ENCODE results near the gene NAGPA. TPM values are rescaled to one million over a fixed set of nuclear protein-coding genes. Genes with fewer than 3 reads are reported as not detected.

The NAGPA gene
- total RNA-seq, 2 experiments from 2014 or later, result 15.6 TPM

GRCh38 chr16:5070431-5071186 is 36.9 kb upstream of the NAGPA start:
- ChIA-PET CTCF (no interaction called here), POLR2A (interaction anchor here (1.1 to 2.3 kb wide), 3 partner anchors 8 to 113 kb away, joined by 3 to 18 read pairs (median 4); partner anchors contain the start of genes NAGPA and SEC14L5)
- H3K27ac Mint-ChIP-seq, result peak overlapping the region; percentile 92
- H3K36me3 Mint-ChIP-seq (ENCODE audit: low read depth), result peaks cover 8% of the 10 kb centered on the region
- H3K9me3 Mint-ChIP-seq (ENCODE audit: insufficient read depth), result no peaks in the 10 kb centered on the region
- no peaks in the 10 kb centered on the region for H3K27me3 Mint-ChIP-seq (ENCODE audit: low read depth)
- no peak for ATAC-seq
- H3K4me3 Mint-ChIP-seq, result no peak overlapping the region
- no peak for DNase-seq
- H3K4me1 Mint-ChIP-seq (ENCODE audit: low read depth), result peaks cover 26% of the 10 kb centered on the region

GRCh38 chr16:5069854-5070253 is 36.1 kb upstream of the NAGPA start:
- H3K27ac Mint-ChIP-seq, result no peak overlapping the region
- CTCF ChIA-PET, result no interaction called here
- POLR2A ChIA-PET, result no interaction called here

GRCh38 chr16:5069048-5069447 is 35.3 kb upstream of the NAGPA start:
- Mint-ChIP-seq H3K4me1 (ENCODE audit: low read depth) (peaks cover 24% of the 10 kb centered on the region), H3K36me3 (ENCODE audit: low read depth) (no peaks in the 10 kb centered on the region), H3K27me3 (ENCODE audit: low read depth) (no peaks in the 10 kb centered on the region), H3K9me3 (ENCODE audit: insufficient read depth) (no peaks in the 10 kb centered on the region), H3K27ac (no peak overlapping the region), H3K4me3 (no peak overlapping the region)
- POLR2A ChIA-PET, result no interaction called here
- CTCF ChIA-PET, result no interaction called here
- DNase-seq (no peak), ATAC-seq (no peak)

More at GRCh38 chr16:5069854-5070253, 36.1 kb upstream of the NAGPA start:
- H3K27me3 Mint-ChIP-seq (ENCODE audit: low read depth), result no peaks in the 10 kb centered on the region
- ATAC-seq (no peak), DNase-seq (no peak)
- H3K36me3 Mint-ChIP-seq (ENCODE audit: low read depth), result peaks cover 3% of the 10 kb centered on the region
- H3K9me3 Mint-ChIP-seq (ENCODE audit: insufficient read depth), result no peaks in the 10 kb centered on the region
- H3K4me1 Mint-ChIP-seq (ENCODE audit: low read depth), result peaks cover 24% of the 10 kb centered on the region
- no peak overlapping the region for H3K4me3 Mint-ChIP-seq

- CTCF ChIA-PET, result interaction anchor here (1.5 kb wide), 1 partner anchor 10 kb away, joined by 8 read pairs; no protein-coding TSS in a partner anchor
- ATAC-seq, result no peak
- H3K4me3 Mint-ChIP-seq, result no peak overlapping the region
- no peak overlapping the region for H3K27ac Mint-ChIP-seq
- POLR2A ChIA-PET, result no interaction called here
- H3K27me3 Mint-ChIP-seq (ENCODE audit: low read depth), result no peaks in the 10 kb centered on the region
- H3K9me3 Mint-ChIP-seq (ENCODE audit: insufficient read depth), result no peaks in the 10 kb centered on the region
- no peaks in the 10 kb centered on the region for H3K36me3 Mint-ChIP-seq (ENCODE audit: low read depth)
- no peak for DNase-seq
- H3K4me1 Mint-ChIP-seq (ENCODE audit: low read depth), result peaks cover 9% of the 10 kb centered on the region
Observed at GRCh38 chr16:5066511-5066910, 32.8 kb upstream of the NAGPA start.

GRCh38 chr16:5065813-5066212 is 32.1 kb upstream of the NAGPA start, which contains the start of gene C16orf89:
C16orf89 (minus strand) TSS chr16:5065956; CDS start chr16:5065908, 48 bp downstream.
- no peak for DNase-seq
- H3K9me3 Mint-ChIP-seq (ENCODE audit: insufficient read depth), result no peaks in the 10 kb centered on the region
- no peak within 1 kb of the TSS for H3K27ac Mint-ChIP-seq
- POLR2A ChIA-PET, result no interaction called here
- CTCF ChIA-PET, result interaction anchor here (1.5 kb wide), 1 partner anchor 9 kb away, joined by 8 read pairs; no protein-coding TSS in a partner anchor
- peaks cover 2% of the 10 kb centered on the region for H3K4me1 Mint-ChIP-seq (ENCODE audit: low read depth)
- H3K36me3 Mint-ChIP-seq (ENCODE audit: low read depth), result no peaks in the 10 kb centered on the region
- no peaks in the 10 kb centered on the region for H3K27me3 Mint-ChIP-seq (ENCODE audit: low read depth)
- ATAC-seq, result no peak
- H3K4me3 Mint-ChIP-seq, result no peak within 1 kb of the TSS

- Mint-ChIP-seq H3K27me3 (ENCODE audit: low read depth) (no peaks in the 10 kb centered on the region), H3K4me3 (no peak overlapping the region), H3K4me1 (ENCODE audit: low read depth) (no peaks in the 10 kb centered on the region), H3K36me3 (ENCODE audit: low read depth) (no peaks in the 10 kb centered on the region), H3K27ac (no peak overlapping the region), H3K9me3 (ENCODE audit: insufficient read depth) (no peaks in the 10 kb centered on the region)
- POLR2A ChIA-PET, result no interaction called here
- no peak for ATAC-seq
- CTCF ChIA-PET, result no interaction called here
- no peak for DNase-seq
Observed at GRCh38 chr16:5065326-5065725, 31.6 kb upstream of the NAGPA start.

GRCh38 chr16:5064915-5065314 is 31.2 kb upstream of the NAGPA start:
- POLR2A ChIA-PET, result no interaction called here

GRCh38 chr16:5062790-5063765 is 29.3 kb upstream of the NAGPA start:
- ATAC-seq, result no peak
- Mint-ChIP-seq H3K4me1 (ENCODE audit: low read depth) (no peaks in the 10 kb centered on the region), H3K27me3 (ENCODE audit: low read depth) (no peaks in the 10 kb centered on the region), H3K27ac (no peak overlapping the region), H3K36me3 (ENCODE audit: low read depth) (no peaks in the 10 kb centered on the region), H3K4me3 (no peak overlapping the region), H3K9me3 (ENCODE audit: insufficient read depth) (no peaks in the 10 kb centered on the region)
- ChIA-PET POLR2A (interaction anchor here (1.5 kb wide), 1 partner anchor 8 kb away, joined by 4 read pairs; the partner anchor contains the start of gene ALG1), CTCF (no interaction called here)
- DNase-seq, result no peak

More at GRCh38 chr16:5064915-5065314, 31.2 kb upstream of the NAGPA start:
- CTCF ChIA-PET, result no interaction called here
- H3K4me1 Mint-ChIP-seq (ENCODE audit: low read depth), result no peaks in the 10 kb centered on the region
- no peaks in the 10 kb centered on the region for H3K27me3 Mint-ChIP-seq (ENCODE audit: low read depth)
- H3K27ac Mint-ChIP-seq, result no peak overlapping the region
- no peak overlapping the region for H3K4me3 Mint-ChIP-seq
- H3K9me3 Mint-ChIP-seq (ENCODE audit: insufficient read depth), result no peaks in the 10 kb centered on the region
- ATAC-seq (no peak), DNase-seq (no peak)
- H3K36me3 Mint-ChIP-seq (ENCODE audit: low read depth), result no peaks in the 10 kb centered on the region

- Mint-ChIP-seq H3K9me3 (ENCODE audit: insufficient read depth) (no peaks in the 10 kb centered on the region), H3K27ac (no peak overlapping the region), H3K36me3 (ENCODE audit: low read depth) (no peaks in the 10 kb centered on the region), H3K27me3 (ENCODE audit: low read depth) (no peaks in the 10 kb centered on the region), H3K4me1 (ENCODE audit: low read depth) (no peaks in the 10 kb centered on the region), H3K4me3 (no peak overlapping the region)
- no peak for DNase-seq
- ATAC-seq, result no peak
- CTCF ChIA-PET, result no interaction called here
- POLR2A ChIA-PET, result interaction anchor here (1.5 kb wide), 1 partner anchor 9 kb away, joined by 4 read pairs; the partner anchor contains the start of gene ALG1
Observed at GRCh38 chr16:5062051-5062450, 28.3 kb upstream of the NAGPA start.

- Mint-ChIP-seq H3K27ac (no peak overlapping the region), H3K4me1 (ENCODE audit: low read depth) (peaks cover 4% of the 10 kb centered on the region), H3K4me3 (no peak overlapping the region), H3K36me3 (ENCODE audit: low read depth) (no peaks in the 10 kb centered on the region), H3K27me3 (ENCODE audit: low read depth) (no peaks in the 10 kb centered on the region), H3K9me3 (ENCODE audit: insufficient read depth) (no peaks in the 10 kb centered on the region)
- DNase-seq (no peak), ATAC-seq (no peak)
- ChIA-PET POLR2A (no interaction called here), CTCF (no interaction called here)
Observed at GRCh38 chr16:5060073-5060641, 26.4 kb upstream of the NAGPA start.

- Mint-ChIP-seq H3K27ac (no peak overlapping the region), H3K27me3 (ENCODE audit: low read depth) (no peaks in the 10 kb centered on the region), H3K9me3 (ENCODE audit: insufficient read depth) (no peaks in the 10 kb centered on the region), H3K4me1 (ENCODE audit: low read depth) (peaks cover 4% of the 10 kb centered on the region), H3K36me3 (ENCODE audit: low read depth) (no peaks in the 10 kb centered on the region), H3K4me3 (no peak overlapping the region)
- DNase-seq (no peak), ATAC-seq (no peak)
- POLR2A ChIA-PET, result no interaction called here
- CTCF ChIA-PET, result no interaction called here
Observed at GRCh38 chr16:5059386-5060072, 25.8 kb upstream of the NAGPA start.

All from activated CD8-positive, alpha-beta T cell treated with anti-CD3 and anti-CD28 coated beads, Interleukin-2, amount 10 ng/mL, durations not matched to agents 7 days and 5 days (primary cell).